Measurements from ENCODE around the gene IQCK.

DNA sequence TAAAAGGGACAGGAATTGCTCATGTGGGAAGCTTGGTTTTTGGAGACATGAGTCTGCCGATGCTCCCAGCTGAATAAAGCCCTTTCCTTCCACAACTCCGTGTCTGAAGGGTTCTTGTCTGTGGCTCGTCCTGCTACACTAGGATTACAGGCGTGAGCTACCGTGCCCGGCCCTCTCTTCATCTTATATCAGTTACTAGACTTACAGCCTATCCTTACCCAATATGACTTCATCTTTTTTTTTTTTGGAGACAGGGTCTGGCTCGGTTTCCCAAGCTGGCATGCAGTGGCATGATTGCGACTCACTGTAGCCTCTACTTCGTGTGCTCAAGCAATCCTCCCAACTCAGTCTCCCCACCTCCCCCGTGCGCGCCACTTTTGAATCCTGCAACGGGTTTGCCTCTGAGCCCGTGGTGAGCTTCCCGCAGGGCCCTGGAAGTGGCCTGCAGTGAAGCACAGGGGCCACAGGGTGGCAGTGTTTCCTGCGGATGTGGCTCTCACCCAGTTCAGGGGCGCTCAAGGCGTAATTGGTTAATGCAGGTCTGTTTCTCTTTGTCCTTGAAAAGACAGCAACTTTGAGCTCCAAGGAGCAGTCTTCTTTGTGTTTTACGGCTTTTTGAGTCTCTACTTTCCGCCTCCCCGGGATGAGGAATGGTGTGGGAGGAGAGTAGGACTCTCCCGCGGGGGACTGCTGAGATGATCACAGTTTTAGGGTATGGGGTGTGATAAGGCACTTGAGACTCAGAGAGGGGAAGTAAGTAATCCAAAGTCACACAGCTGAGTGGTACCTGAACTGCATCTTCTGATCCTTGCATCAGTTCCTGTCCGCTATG, 189.3 kb downstream of the IQCK start:
- TF ChIP-seq, protein P1, sequence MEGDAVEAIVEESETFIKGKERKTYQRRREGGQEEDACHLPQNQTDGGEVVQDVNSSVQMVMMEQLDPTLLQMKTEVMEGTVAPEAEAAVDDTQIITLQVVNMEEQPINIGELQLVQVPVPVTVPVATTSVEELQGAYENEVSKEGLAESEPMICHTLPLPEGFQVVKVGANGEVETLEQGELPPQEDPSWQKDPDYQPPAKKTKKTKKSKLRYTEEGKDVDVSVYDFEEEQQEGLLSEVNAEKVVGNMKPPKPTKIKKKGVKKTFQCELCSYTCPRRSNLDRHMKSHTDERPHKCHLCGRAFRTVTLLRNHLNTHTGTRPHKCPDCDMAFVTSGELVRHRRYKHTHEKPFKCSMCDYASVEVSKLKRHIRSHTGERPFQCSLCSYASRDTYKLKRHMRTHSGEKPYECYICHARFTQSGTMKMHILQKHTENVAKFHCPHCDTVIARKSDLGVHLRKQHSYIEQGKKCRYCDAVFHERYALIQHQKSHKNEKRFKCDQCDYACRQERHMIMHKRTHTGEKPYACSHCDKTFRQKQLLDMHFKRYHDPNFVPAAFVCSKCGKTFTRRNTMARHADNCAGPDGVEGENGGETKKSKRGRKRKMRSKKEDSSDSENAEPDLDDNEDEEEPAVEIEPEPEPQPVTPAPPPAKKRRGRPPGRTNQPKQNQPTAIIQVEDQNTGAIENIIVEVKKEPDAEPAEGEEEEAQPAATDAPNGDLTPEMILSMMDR (IDR thresholded peaks at IDR 0.05; ENCODE audit: insufficient read depth, low read length, poor library complexity, severe bottlenecking), result peak; percentile 85
- TF ChIP-seq EZH2phosphoT487 (conservative IDR thresholded peaks at IDR 0.05; ENCODE audit: low read length), result no peak

All from SU-DHL-6 (cell line).